ENCODE measurements around the gene IQGAP2. TPM values are rescaled to one million over a fixed set of nuclear protein-coding genes. Genes with fewer than 3 reads are reported as not detected.

IQGAP2 gene
- total RNA-seq, 6 donors from 2014 or later = 24.3 to 57.6 (median 28.9) TPM

- TF ChIP-seq, protein P1, sequence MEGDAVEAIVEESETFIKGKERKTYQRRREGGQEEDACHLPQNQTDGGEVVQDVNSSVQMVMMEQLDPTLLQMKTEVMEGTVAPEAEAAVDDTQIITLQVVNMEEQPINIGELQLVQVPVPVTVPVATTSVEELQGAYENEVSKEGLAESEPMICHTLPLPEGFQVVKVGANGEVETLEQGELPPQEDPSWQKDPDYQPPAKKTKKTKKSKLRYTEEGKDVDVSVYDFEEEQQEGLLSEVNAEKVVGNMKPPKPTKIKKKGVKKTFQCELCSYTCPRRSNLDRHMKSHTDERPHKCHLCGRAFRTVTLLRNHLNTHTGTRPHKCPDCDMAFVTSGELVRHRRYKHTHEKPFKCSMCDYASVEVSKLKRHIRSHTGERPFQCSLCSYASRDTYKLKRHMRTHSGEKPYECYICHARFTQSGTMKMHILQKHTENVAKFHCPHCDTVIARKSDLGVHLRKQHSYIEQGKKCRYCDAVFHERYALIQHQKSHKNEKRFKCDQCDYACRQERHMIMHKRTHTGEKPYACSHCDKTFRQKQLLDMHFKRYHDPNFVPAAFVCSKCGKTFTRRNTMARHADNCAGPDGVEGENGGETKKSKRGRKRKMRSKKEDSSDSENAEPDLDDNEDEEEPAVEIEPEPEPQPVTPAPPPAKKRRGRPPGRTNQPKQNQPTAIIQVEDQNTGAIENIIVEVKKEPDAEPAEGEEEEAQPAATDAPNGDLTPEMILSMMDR (IDR thresholded peaks at IDR 0.05) = no peak
- TF ChIP-seq POLR2AphosphoS5 (IDR thresholded peaks at IDR 0.05) (no peak), POLR2A (IDR thresholded peaks at IDR 0.05) (no peak), EP300 (IDR thresholded peaks at IDR 0.05) (no peak)
- 92 to 93% methylated on average over 5 of the region's 5 CpGs for WGBS, 2 donors
- no peaks in the 10 kb centered on the region for H3K36me3 ChIP-seq
- DNase-seq = no peak
- H3K9me3 ChIP-seq = no peaks in the 10 kb centered on the region
- H3K4me1 ChIP-seq = no peaks in the 10 kb centered on the region
- H3K27me3 ChIP-seq = no peaks in the 10 kb centered on the region
- ATAC-seq (ENCODE audit: low FRiP score in 2 of 2) = no peak
- H3K4me3 ChIP-seq = no peak overlapping the region
- H3K27ac ChIP-seq = no peak overlapping the region
Measured at GRCh38 chr5:76620166-76620565, 217.1 kb downstream of the IQGAP2 start.

DNA sequence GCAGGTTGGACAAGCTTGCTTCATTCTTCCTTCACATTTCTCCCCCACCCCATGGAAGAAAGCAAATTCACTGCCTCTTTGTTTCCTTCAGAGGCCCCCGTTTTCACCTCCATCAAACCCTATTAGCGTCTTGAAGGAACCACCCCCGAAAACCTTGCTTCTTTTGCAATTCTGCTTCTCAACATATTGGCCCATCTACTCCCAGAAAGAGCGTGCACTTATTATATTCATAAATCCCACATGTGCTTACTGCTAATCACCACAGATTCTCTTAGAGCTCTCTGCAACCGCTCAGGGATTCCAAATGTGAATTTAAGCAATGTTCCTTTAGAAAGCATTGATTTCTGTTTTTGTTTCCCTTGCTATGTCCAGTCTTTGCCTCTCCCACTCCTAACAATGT is 219.0 kb downstream of the IQGAP2 start:
- H3K27me3 ChIP-seq = no peaks in the 10 kb centered on the region
- H3K4me3 ChIP-seq = no peak overlapping the region
- ATAC-seq (ENCODE audit: low FRiP score in 2 of 2) = no peak
- H3K9me3 ChIP-seq = no peaks in the 10 kb centered on the region
- peaks cover 0 to 4% (median 2%) of the 10 kb centered on the region in 4 donors for H3K4me1 ChIP-seq
- no peak for DNase-seq
- H3K27ac ChIP-seq = no peak overlapping the region
- no peaks in the 10 kb centered on the region for H3K36me3 ChIP-seq
- WGBS, 2 donors = 89 to 94% methylated on average over 5 of the region's 5 CpGs
- TF ChIP-seq, protein P1 (IDR thresholded peaks at IDR 0.05) = no peak
- TF ChIP-seq POLR2A (IDR thresholded peaks at IDR 0.05) (no peak), POLR2AphosphoS5 (IDR thresholded peaks at IDR 0.05) (no peak), EP300 (IDR thresholded peaks at IDR 0.05) (no peak)

- ATAC-seq (ENCODE audit: low FRiP score in 2 of 2) = peak in 1 of 2 donors; percentile 45
- H3K27ac ChIP-seq = no peak within 1 kb of the TSS
- no peaks in the 10 kb centered on the region for H3K27me3 ChIP-seq
- no peak within 1 kb of the TSS for H3K4me3 ChIP-seq
- 43 to 45% methylated on average over 7 of the region's 7 CpGs for WGBS, 2 donors
- no peaks in the 10 kb centered on the region for H3K9me3 ChIP-seq
- H3K4me1 ChIP-seq = peaks cover 0 to 4% (median 2%) of the 10 kb centered on the region in 4 donors
- DNase-seq = no peak
- H3K36me3 ChIP-seq = no peaks in the 10 kb centered on the region
- TF ChIP-seq POLR2A (IDR thresholded peaks at IDR 0.05) = no peak
- TF ChIP-seq, protein P1 (IDR thresholded peaks at IDR 0.05) = no peak
- TF ChIP-seq POLR2AphosphoS5 (IDR thresholded peaks at IDR 0.05) = no peak
Measured at GRCh38 chr5:76622973-76623596, 220.0 kb downstream of the IQGAP2 start, which contains the start of gene F2RL2. Gene F2RL2, minus strand, starts transcription at chr5:76623403. Its CDS starts 173 bp downstream, at chr5:76623230.

GRCh38 chr5:76625087-76625815 is 222.2 kb downstream of the IQGAP2 start:
- ATAC-seq (ENCODE audit: low FRiP score in 2 of 2) (no peak), DNase-seq (no peak)
- Histone ChIP-seq H3K4me3 (no peak overlapping the region), H3K4me1 (peaks cover 0 to 4% (median 2%) of the 10 kb centered on the region in 4 donors), H3K27me3 (no peaks in the 10 kb centered on the region), H3K27ac (no peak overlapping the region), H3K9me3 (no peaks in the 10 kb centered on the region), H3K36me3 (no peaks in the 10 kb centered on the region)
- WGBS, 2 donors = 44 to 49% methylated on average over 8 of the region's 8 CpGs
- no peak for TF ChIP-seq EP300 (IDR thresholded peaks at IDR 0.05)
- TF ChIP-seq, protein P1 (IDR thresholded peaks at IDR 0.05) = no peak
- TF ChIP-seq POLR2AphosphoS5 (IDR thresholded peaks at IDR 0.05) = no peak
- TF ChIP-seq POLR2A (IDR thresholded peaks at IDR 0.05) = no peak
